ENCODE data around the gene CIB1.
"Not testable (repeated sequence)": the region's sequence is repeated elsewhere in the genome, so short reads cannot be mapped to it uniquely, and the experiment has no call there.

CIB1 gene

GRCh38 chr15:90233387-90234095 is at the start of gene CIB1:
Gene CIB1 (minus strand): TSS chr15:90233941. CDS start chr15:90233885, 56 bp downstream.
- peak; percentile 95 for DNase-seq (ENCODE audit: low read depth)

- DNase-seq (ENCODE audit: low read depth), result not testable (repeated sequence)
Measured at GRCh38 chr15:90281637-90282036, 47.9 kb upstream of the CIB1 start.

GRCh38 chr15:90280743-90281142 is 47.0 kb upstream of the CIB1 start:
- not testable (repeated sequence) for DNase-seq (ENCODE audit: low read depth)

- DNase-seq (ENCODE audit: low read depth), result not testable (repeated sequence)
Measured at GRCh38 chr15:90278467-90278866, 44.7 kb upstream of the CIB1 start.

GRCh38 chr15:90271459-90272166 is 37.9 kb upstream of the CIB1 start:
- DNase-seq (ENCODE audit: low read depth), result no peak

GRCh38 chr15:90270502-90271150 is 36.9 kb upstream of the CIB1 start:
- DNase-seq (ENCODE audit: low read depth), result no peak

- DNase-seq (ENCODE audit: low read depth), result no peak
Measured at GRCh38 chr15:90268415-90268814, 34.7 kb upstream of the CIB1 start.

GRCh38 chr15:90266485-90266884 is 32.7 kb upstream of the CIB1 start:
- DNase-seq (ENCODE audit: low read depth), result no peak

GRCh38 chr15:90266061-90266431 is 32.3 kb upstream of the CIB1 start:
- peak; percentile 31 for DNase-seq (ENCODE audit: low read depth)

GRCh38 chr15:90265271-90266060 is 31.7 kb upstream of the CIB1 start, which contains the start of gene NGRN:
Gene NGRN (plus strand): TSS chr15:90265672. CDS start chr15:90265713, 41 bp downstream.
- peak; percentile 91 for DNase-seq (ENCODE audit: low read depth)

GRCh38 chr15:90264671-90265070 is 30.9 kb upstream of the CIB1 start:
- DNase-seq (ENCODE audit: low read depth), result peak; percentile 15

GRCh38 chr15:90262426-90262825 is 28.7 kb upstream of the CIB1 start:
- no peak for DNase-seq (ENCODE audit: low read depth)

- no peak for DNase-seq (ENCODE audit: low read depth)
Measured at GRCh38 chr15:90261811-90262210, 28.1 kb upstream of the CIB1 start.

GRCh38 chr15:90260731-90261130 is 27.0 kb upstream of the CIB1 start:
- not testable (repeated sequence) for DNase-seq (ENCODE audit: low read depth)

GRCh38 chr15:90259524-90259923 is 25.8 kb upstream of the CIB1 start:
- DNase-seq (ENCODE audit: low read depth), result no peak

- DNase-seq (ENCODE audit: low read depth), result no peak
Measured at GRCh38 chr15:90257776-90258175, 24.0 kb upstream of the CIB1 start.

- DNase-seq (ENCODE audit: low read depth), result peak; percentile 78
Measured at GRCh38 chr15:90249203-90249863, 15.6 kb upstream of the CIB1 start, which contains the start of gene TTLL13. Gene TTLL13 (plus strand): TSS chr15:90249556. CDS start chr15:90250631, 1,075 bp downstream.

- DNase-seq (ENCODE audit: low read depth), result no peak
Measured at GRCh38 chr15:90248789-90249202, 15.1 kb upstream of the CIB1 start.

- DNase-seq (ENCODE audit: low read depth), result no peak
Measured at GRCh38 chr15:90243943-90244639, 10.3 kb upstream of the CIB1 start.

- no peak for DNase-seq (ENCODE audit: low read depth)
Measured at GRCh38 chr15:90241343-90242192, 7.8 kb upstream of the CIB1 start.

All from activated T-cell treated with anti-CD3 and anti-CD28 coated beads for 24 hours (primary cell).